Anterior cingulate cortex (tissue), 58 donors: ENCODE results near the gene GNG5.
"Not testable (repeated sequence)": the region's sequence is repeated elsewhere in the genome, so short reads cannot be mapped to it uniquely, and the experiment has no call there.

Experiments
- DNase-seq, 58 donors: peaks; one replicate each; lab custom pipeline; 2025; lab: John Stamatoyannopoulos, UW

Gene GNG5

GRCh38 chr1:84506002-84506728, at the start of gene GNG5, which contains the start of gene SPATA1:
GNG5 (minus strand) TSS chr1:84506581; CDS start chr1:84506091, 490 bp downstream.
SPATA1 (plus strand) TSS chr1:84506386; CDS start chr1:84516360, 9,974 bp downstream.
- DNase-seq = peak; percentile 64 to 97 (median 90)

- DNase-seq = no peak
Measured at GRCh38 chr1:84550826-84551225, 44.4 kb upstream of the GNG5 start.

GRCh38 chr1:84541679-84542078, 35.3 kb upstream of the GNG5 start:
- DNase-seq = no peak

- no peak for DNase-seq
Measured at GRCh38 chr1:84540759-84541158, 34.4 kb upstream of the GNG5 start.

GRCh38 chr1:84539972-84540371, 33.6 kb upstream of the GNG5 start:
- no peak for DNase-seq

GRCh38 chr1:84538599-84538998, 32.2 kb upstream of the GNG5 start:
- DNase-seq = no peak

GRCh38 chr1:84525779-84526178, 19.4 kb upstream of the GNG5 start:
- DNase-seq = peak in 1 of 58 donors; percentile 29

- no peak for DNase-seq
Measured at GRCh38 chr1:84524590-84524989, 18.2 kb upstream of the GNG5 start.

- no peak for DNase-seq
Measured at GRCh38 chr1:84510668-84511067, 4.3 kb upstream of the GNG5 start.

- DNase-seq = no peak
Measured at GRCh38 chr1:84510165-84510564, 3.8 kb upstream of the GNG5 start.

GRCh38 chr1:84509029-84509428, 2.6 kb upstream of the GNG5 start:
- DNase-seq = no peak

- DNase-seq = no peak
Measured at GRCh38 chr1:84508510-84508909, 2.1 kb upstream of the GNG5 start.

GRCh38 chr1:84507887-84508286, 1.5 kb upstream of the GNG5 start:
- DNase-seq = not testable (repeated sequence)

- no peak for DNase-seq
Measured at GRCh38 chr1:84506729-84507453, 510 bp upstream of the GNG5 start.

- peak in 20 of 58 donors; percentile 23 to 80 (median 62) for DNase-seq
Measured at GRCh38 chr1:84505493-84506001, 834 bp downstream of the GNG5 start.

GRCh38 chr1:84504580-84505492, 1.5 kb downstream of the GNG5 start:
- peak in 3 of 58 donors; percentile 19 to 38 (median 26) for DNase-seq

- DNase-seq = no peak
Measured at GRCh38 chr1:84502927-84503326, 3.5 kb downstream of the GNG5 start.

GRCh38 chr1:84497631-84498275, 8.6 kb downstream of the GNG5 start:
- DNase-seq = no peak

GRCh38 chr1:84496498-84496897, 9.9 kb downstream of the GNG5 start:
- DNase-seq = no peak

GRCh38 chr1:84493747-84494146, 12.6 kb downstream of the GNG5 start:
- DNase-seq = no peak
